Right atrium auricular region (tissue), 2 donors: ENCODE measurements around the gene HCAR2. TPM values are rescaled to one million over a fixed set of nuclear protein-coding genes. Genes with fewer than 3 reads are reported as not detected.

Source experiments
- DNase-seq: peaks from one replicate; pipeline ENCODE4 v3.0.0-alpha.2; 2019; ENCODE audit warnings: low spot score
- H3K27ac ChIP-seq, 2 donors: fragments of 200-600 bp; sonication (generic); 1 replicate in 1 of 2; 2 replicates in 1 of 2; pipeline ENCODE4 v1.5.1; 2016 to 2019
- H3K27me3 ChIP-seq, 2 donors: fragments of 200-600 bp; sonication (generic); one replicate each; pipeline versions ENCODE4 v1.5.1 to v1.6.0; 2017 to 2019
- H3K36me3 ChIP-seq: fragments of 200-600 bp; sonication (generic); one replicate; pipeline ENCODE4 v1.5.1; 2016
- H3K4me1 ChIP-seq, 2 donors: fragments of 200-600 bp; sonication (generic); one replicate each; pipeline versions ENCODE4 v1.5.1 to v1.6.0; 2017 to 2019
- H3K4me3 ChIP-seq, 2 donors: fragments of 200-600 bp; sonication (generic); 1 replicate in 1 of 2; 2 replicates in 1 of 2; pipeline ENCODE4 v1.5.1; 2017 to 2019; ENCODE audit warnings: mild to moderate bottlenecking in 1 of 2, moderate library complexity in 1 of 2
- H3K9me3 ChIP-seq, 2 donors: fragments of 200-600 bp; sonication (generic); one replicate each; pipeline ENCODE4 v1.5.1; 2019
- CTCF ChIP-seq, 2 donors: fragments of 200-600 bp; sonication (generic); IDR thresholded peaks; one replicate each; pipeline ENCODE4 v1.5.1; 2019; ENCODE audit warnings: antibody characterized with exemption in 2 of 2
- total RNA-seq, 2 donors: library from RNA; depleted of rRNA; stranded (reverse); fragments of >200 nt; gene quantifications; one replicate each; pipeline ENCODE4 v1.1.0, GENCODE V29; 2016

HCAR2 gene
- total RNA-seq, 2 donors from 2014 or later = 0.79 TPM; not detected in 1

- H3K4me3 ChIP-seq = no peak overlapping the region
- TF ChIP-seq CTCF (IDR thresholded peaks at IDR 0.05) = no peak
- DNase-seq = no peak
- H3K4me1 ChIP-seq = no peaks in the 10 kb centered on the region
- no peak overlapping the region for H3K27ac ChIP-seq
- H3K27me3 ChIP-seq = no peaks in the 10 kb centered on the region
- H3K36me3 ChIP-seq = no peaks in the 10 kb centered on the region
- no peaks in the 10 kb centered on the region for H3K9me3 ChIP-seq
These were observed 40.9 kb upstream of the HCAR2 start for GRCh38 chr12:122743895-122744525.

GRCh38 chr12:122740351-122740750, 37.2 kb upstream of the HCAR2 start:
- Histone ChIP-seq H3K4me3 (no peak overlapping the region), H3K4me1 (no peaks in the 10 kb centered on the region), H3K9me3 (no peaks in the 10 kb centered on the region), H3K27me3 (no peaks in the 10 kb centered on the region), H3K36me3 (no peaks in the 10 kb centered on the region), H3K27ac (no peak overlapping the region)
- no peak for TF ChIP-seq CTCF (IDR thresholded peaks at IDR 0.05)
- no peak for DNase-seq

GRCh38 chr12:122738571-122738970, 35.4 kb upstream of the HCAR2 start:
- DNase-seq = no peak
- Histone ChIP-seq H3K4me3 (no peak overlapping the region), H3K9me3 (no peaks in the 10 kb centered on the region), H3K27me3 (no peaks in the 10 kb centered on the region), H3K27ac (no peak overlapping the region), H3K4me1 (no peaks in the 10 kb centered on the region), H3K36me3 (no peaks in the 10 kb centered on the region)
- TF ChIP-seq CTCF (IDR thresholded peaks at IDR 0.05) = no peak

- Histone ChIP-seq H3K27me3 (no peaks in the 10 kb centered on the region), H3K4me1 (no peaks in the 10 kb centered on the region), H3K9me3 (no peaks in the 10 kb centered on the region), H3K4me3 (no peak overlapping the region), H3K27ac (no peak overlapping the region), H3K36me3 (no peaks in the 10 kb centered on the region)
- DNase-seq = no peak
- no peak for TF ChIP-seq CTCF (IDR thresholded peaks at IDR 0.05)
These were observed 29.5 kb upstream of the HCAR2 start for GRCh38 chr12:122732611-122733010.

GRCh38 chr12:122732170-122732569, 29.0 kb upstream of the HCAR2 start:
- no peak for DNase-seq
- Histone ChIP-seq H3K4me3 (no peak overlapping the region), H3K27me3 (no peaks in the 10 kb centered on the region), H3K4me1 (no peaks in the 10 kb centered on the region), H3K27ac (no peak overlapping the region), H3K36me3 (no peaks in the 10 kb centered on the region), H3K9me3 (no peaks in the 10 kb centered on the region)
- TF ChIP-seq CTCF (IDR thresholded peaks at IDR 0.05) = no peak
